Hepatocyte (in vitro differentiated cells): ENCODE measurements around the gene EIF3B.

Experiments
- EZH2 ChIP-seq: fragments of 200-600 bp; sonication (generic); IDR thresholded peaks from 2 replicates; pipeline ENCODE4 v1.6.1; 2016; ENCODE audit warnings: antibody characterized with exemption, mild to moderate bottlenecking, borderline replicate concordance
- TF ChIP-seq, protein P1 (sequence below): fragments of 200-600 bp; sonication (generic); IDR thresholded peaks from 2 replicates; pipeline ENCODE4 v1.5.1; 2016; ENCODE audit warnings: antibody characterized with exemption, mild to moderate bottlenecking; ENCODE audit not compliant: poor library complexity

DNA sequence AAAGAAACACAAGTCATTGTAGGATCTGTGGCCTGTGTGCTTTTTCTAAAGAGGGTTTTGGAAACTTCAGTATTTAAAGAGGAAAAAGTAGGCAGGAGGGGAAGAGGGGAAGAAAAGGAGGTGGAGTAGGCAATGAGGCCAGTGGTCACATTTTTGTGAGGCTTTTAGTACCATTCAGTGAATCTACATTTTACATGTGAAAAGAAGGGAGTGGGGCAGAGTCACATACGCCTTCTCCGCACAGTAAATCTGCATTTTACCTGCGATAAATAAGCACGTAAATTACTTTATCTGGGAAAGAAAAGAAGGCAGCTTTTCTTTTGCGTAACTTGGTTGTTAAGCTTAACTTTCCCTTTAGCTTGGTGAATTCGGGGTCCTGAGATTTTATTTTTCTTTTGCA lies 62.0 kb downstream of the EIF3B start:
- TF ChIP-seq, protein P1, sequence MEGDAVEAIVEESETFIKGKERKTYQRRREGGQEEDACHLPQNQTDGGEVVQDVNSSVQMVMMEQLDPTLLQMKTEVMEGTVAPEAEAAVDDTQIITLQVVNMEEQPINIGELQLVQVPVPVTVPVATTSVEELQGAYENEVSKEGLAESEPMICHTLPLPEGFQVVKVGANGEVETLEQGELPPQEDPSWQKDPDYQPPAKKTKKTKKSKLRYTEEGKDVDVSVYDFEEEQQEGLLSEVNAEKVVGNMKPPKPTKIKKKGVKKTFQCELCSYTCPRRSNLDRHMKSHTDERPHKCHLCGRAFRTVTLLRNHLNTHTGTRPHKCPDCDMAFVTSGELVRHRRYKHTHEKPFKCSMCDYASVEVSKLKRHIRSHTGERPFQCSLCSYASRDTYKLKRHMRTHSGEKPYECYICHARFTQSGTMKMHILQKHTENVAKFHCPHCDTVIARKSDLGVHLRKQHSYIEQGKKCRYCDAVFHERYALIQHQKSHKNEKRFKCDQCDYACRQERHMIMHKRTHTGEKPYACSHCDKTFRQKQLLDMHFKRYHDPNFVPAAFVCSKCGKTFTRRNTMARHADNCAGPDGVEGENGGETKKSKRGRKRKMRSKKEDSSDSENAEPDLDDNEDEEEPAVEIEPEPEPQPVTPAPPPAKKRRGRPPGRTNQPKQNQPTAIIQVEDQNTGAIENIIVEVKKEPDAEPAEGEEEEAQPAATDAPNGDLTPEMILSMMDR, result no peak
- no peak for TF ChIP-seq EZH2
